Central memory CD8-positive, alpha-beta T cell (primary cell): ENCODE data around the gene RRBP1.

Source experiments
- ATAC-seq: fragments of 150-1000 bp; cut with Tn5 transposase; replicated peaks from 2 replicates; pipeline ENCODE4 v1.10.0; 2022; ENCODE audit warnings: mild to moderate bottlenecking, moderate FRiP score, moderate number of reproducible peaks; ENCODE audit not compliant: poor library complexity, severe bottlenecking; ENCODE audit errors: extremely low read depth
- DNase-seq, 2 donors: peaks; one replicate each; pipeline ENCODE4 v3.0.0; 2021; ENCODE audit warnings: low spot score in 2 of 2
- H3K27ac Mint-ChIP-seq: one replicate; pipeline ENCODE4 v1.8.0; 2022; ENCODE audit warnings: low read depth, mild to moderate bottlenecking, moderate library complexity, mixed read lengths
- H3K27me3 Mint-ChIP-seq: one replicate; pipeline ENCODE4 v1.8.0; 2022; ENCODE audit warnings: mixed read lengths
- H3K36me3 Mint-ChIP-seq: one replicate; pipeline ENCODE4 v1.8.0; 2022; ENCODE audit warnings: mild to moderate bottlenecking, moderate library complexity, mixed read lengths; ENCODE audit not compliant: insufficient read depth
- H3K4me1 Mint-ChIP-seq: one replicate; pipeline ENCODE4 v1.8.0; 2022; ENCODE audit warnings: mixed read lengths
- H3K4me3 Mint-ChIP-seq: one replicate; pipeline ENCODE4 v1.8.0; 2022; ENCODE audit warnings: mild to moderate bottlenecking, moderate library complexity, mixed read lengths
- H3K9me3 Mint-ChIP-seq: one replicate; pipeline ENCODE4 v1.8.0; 2022; ENCODE audit warnings: mixed read lengths

The RRBP1 gene

GRCh38 chr20:17619351-17620093, 62.5 kb downstream of the RRBP1 start:
- Mint-ChIP-seq H3K9me3 (no peaks in the 10 kb centered on the region), H3K27me3 (no peaks in the 10 kb centered on the region), H3K4me3 (no peak overlapping the region), H3K4me1 (peaks cover 5% of the 10 kb centered on the region), H3K36me3 (peaks cover 10% of the 10 kb centered on the region), H3K27ac (no peak overlapping the region)
- ATAC-seq: no peak
- DNase-seq: no peak

GRCh38 chr20:17618673-17619013, 63.4 kb downstream of the RRBP1 start:
- Mint-ChIP-seq H3K36me3 (peaks cover 11% of the 10 kb centered on the region), H3K4me1 (peaks cover 5% of the 10 kb centered on the region), H3K27ac (no peak overlapping the region), H3K4me3 (no peak overlapping the region), H3K27me3 (no peaks in the 10 kb centered on the region), H3K9me3 (no peaks in the 10 kb centered on the region)
- DNase-seq: no peak
- no peak for ATAC-seq

GRCh38 chr20:17617868-17618672, 64.0 kb downstream of the RRBP1 start:
- H3K36me3 Mint-ChIP-seq: peaks cover 9% of the 10 kb centered on the region
- no peak for ATAC-seq
- H3K27me3 Mint-ChIP-seq: no peaks in the 10 kb centered on the region
- no peak overlapping the region for H3K27ac Mint-ChIP-seq
- no peaks in the 10 kb centered on the region for H3K9me3 Mint-ChIP-seq
- H3K4me3 Mint-ChIP-seq: no peak overlapping the region
- DNase-seq: peak in 1 of 2 donors; percentile 10
- peaks cover 6% of the 10 kb centered on the region for H3K4me1 Mint-ChIP-seq

- Mint-ChIP-seq H3K4me3 (no peak overlapping the region), H3K36me3 (peaks cover 12% of the 10 kb centered on the region), H3K27ac (no peak overlapping the region), H3K27me3 (no peaks in the 10 kb centered on the region), H3K9me3 (no peaks in the 10 kb centered on the region), H3K4me1 (peaks cover 13% of the 10 kb centered on the region)
- ATAC-seq: no peak
- DNase-seq: peak in 1 of 2 donors; percentile 28
Observed at GRCh38 chr20:17617212-17617867, 64.7 kb downstream of the RRBP1 start.

- Mint-ChIP-seq H3K9me3 (no peaks in the 10 kb centered on the region), H3K4me3 (no peak overlapping the region), H3K36me3 (peaks cover 12% of the 10 kb centered on the region), H3K27ac (no peak overlapping the region), H3K4me1 (peaks cover 16% of the 10 kb centered on the region), H3K27me3 (no peaks in the 10 kb centered on the region)
- DNase-seq (peak in 1 of 2 donors; percentile 6), ATAC-seq (no peak)
Observed at GRCh38 chr20:17616480-17617211, 65.4 kb downstream of the RRBP1 start.

GRCh38 chr20:17615645-17616479, 66.2 kb downstream of the RRBP1 start:
- Mint-ChIP-seq H3K4me3 (no peak overlapping the region), H3K4me1 (peaks cover 16% of the 10 kb centered on the region), H3K36me3 (peaks cover 13% of the 10 kb centered on the region), H3K27me3 (no peaks in the 10 kb centered on the region), H3K27ac (no peak overlapping the region), H3K9me3 (no peaks in the 10 kb centered on the region)
- ATAC-seq: no peak
- peak in 1 of 2 donors; percentile 12 for DNase-seq

GRCh38 chr20:17614812-17615644, 67.0 kb downstream of the RRBP1 start:
- no peak for DNase-seq
- no peak for ATAC-seq
- Mint-ChIP-seq H3K36me3 (peaks cover 11% of the 10 kb centered on the region), H3K27me3 (no peaks in the 10 kb centered on the region), H3K27ac (no peak overlapping the region), H3K4me1 (peaks cover 22% of the 10 kb centered on the region), H3K4me3 (no peak overlapping the region), H3K9me3 (no peaks in the 10 kb centered on the region)

GRCh38 chr20:17614176-17614811, 67.7 kb downstream of the RRBP1 start:
- H3K27me3 Mint-ChIP-seq: no peaks in the 10 kb centered on the region
- DNase-seq (no peak), ATAC-seq (no peak)
- H3K27ac Mint-ChIP-seq: peak overlapping the region; percentile 13
- no peak overlapping the region for H3K4me3 Mint-ChIP-seq
- peaks cover 28% of the 10 kb centered on the region for H3K4me1 Mint-ChIP-seq
- H3K36me3 Mint-ChIP-seq: peaks cover 14% of the 10 kb centered on the region
- H3K9me3 Mint-ChIP-seq: no peaks in the 10 kb centered on the region

GRCh38 chr20:17613328-17614175, 68.5 kb downstream of the RRBP1 start:
- Mint-ChIP-seq H3K27me3 (no peaks in the 10 kb centered on the region), H3K4me3 (no peak overlapping the region), H3K9me3 (no peaks in the 10 kb centered on the region), H3K36me3 (peaks cover 17% of the 10 kb centered on the region), H3K4me1 (peaks cover 30% of the 10 kb centered on the region), H3K27ac (peak overlapping the region; percentile 13)
- ATAC-seq: no peak
- DNase-seq: no peak

GRCh38 chr20:17612992-17613327, 69.1 kb downstream of the RRBP1 start:
- H3K4me3 Mint-ChIP-seq: peak overlapping the region; percentile 69
- no peaks in the 10 kb centered on the region for H3K9me3 Mint-ChIP-seq
- H3K36me3 Mint-ChIP-seq: peaks cover 16% of the 10 kb centered on the region
- DNase-seq (no peak), ATAC-seq (no peak)
- no peaks in the 10 kb centered on the region for H3K27me3 Mint-ChIP-seq
- peak overlapping the region; percentile 98 for H3K27ac Mint-ChIP-seq
- peaks cover 26% of the 10 kb centered on the region for H3K4me1 Mint-ChIP-seq
